H1 (cell line): ENCODE measurements around the gene EPB41L2. TPM values are rescaled to one million over a fixed set of nuclear protein-coding genes. Genes with fewer than 3 reads are reported as not detected.

ENCODE experiments used
- CTCF ChIA-PET: fragments of 300-600 bp; sonication (Branson Sonifier 250); formaldehyde crosslinking; loops from one replicate; lab custom pipeline; 2021; ENCODE audit not compliant: partially characterized antibody; lab: Charles Lee
- POLR2A ChIA-PET: fragments of 300-600 bp; sonication (Branson Sonifier 250); formaldehyde crosslinking; loops from one replicate; lab custom pipeline; 2021; ENCODE audit warnings: inconsistent platforms; ENCODE audit not compliant: partially characterized antibody; lab: Charles Lee
- DNase-seq, 2 experiments: peaks; one replicate each; pipeline versions ENCODE4 v3.0.0 to v3.0.0-alpha.2; 2010 to 2022; ENCODE audit warnings: low spot score in 2 of 2, low read depth in 1 of 2, mixed read lengths in 1 of 2
- FAIRE-seq: peaks from 2 replicates; lab custom pipeline; 2011; peaks lifted over from hg19 to GRCh38; lab: Jason Lieb, UNC
- H2AFZ ChIP-seq: 2 replicates; pipeline ENCODE4 v1.8.1; 2012; ENCODE audit warnings: low read length, inconsistent platforms
- H2AK5ac ChIP-seq: 2 replicates; pipeline ENCODE4 v1.6.1; 2013; ENCODE audit warnings: low read depth, low read length
- H2BK120ac ChIP-seq: replicated peaks from 2 replicates; pipeline ENCODE3; 2013; ENCODE audit warnings: low read depth, low read length, inconsistent platforms
- H2BK12ac ChIP-seq: 2 replicates; pipeline ENCODE4 v1.6.1; 2013; ENCODE audit warnings: low read depth, low read length
- H2BK15ac ChIP-seq: 2 replicates; pipeline ENCODE4 v1.6.1; 2013; ENCODE audit warnings: low read length
- H2BK20ac ChIP-seq: 2 replicates; pipeline ENCODE4 v1.6.1; 2013; ENCODE audit warnings: low read length
- H2BK5ac ChIP-seq: 2 replicates; pipeline ENCODE4 v1.6.1; 2013; ENCODE audit warnings: low read depth, low read length
- H3K14ac ChIP-seq: 2 replicates; pipeline ENCODE4 v1.6.1; 2013; ENCODE audit warnings: inconsistent platforms; ENCODE audit not compliant: insufficient read length
- H3K18ac ChIP-seq: 2 replicates; pipeline ENCODE4 v1.6.1; 2013; ENCODE audit warnings: low read length; ENCODE audit errors: extremely low read depth
- H3K23ac ChIP-seq: 2 replicates; pipeline ENCODE4 v1.6.1; 2013; ENCODE audit warnings: inconsistent platforms; ENCODE audit not compliant: insufficient read length
- H3K23me2 ChIP-seq: 2 replicates; pipeline ENCODE4 v1.6.1; 2013; ENCODE audit warnings: low read depth, low read length
- H3K27ac ChIP-seq: 2 replicates; pipeline ENCODE4 v1.6.1; 2011; ENCODE audit warnings: low read depth, low read length, inconsistent platforms
- H3K27me3 ChIP-seq, 4 experiments: replicated peaks in 1 of 4; 1 replicate in 1 of 4; 2 replicates in 3 of 4; pipeline versions ENCODE4 v1.6.1 to v1.8.1; 2011 to 2013; ENCODE audit warnings: low read length in 3 of 4, mild to moderate bottlenecking in 3 of 4, inconsistent platforms in 2 of 4, mixed read lengths in 2 of 4, moderate library complexity in 1 of 4; ENCODE audit not compliant: control insufficient read depth in 3 of 4, insufficient read depth in 3 of 4; ENCODE audit errors: extremely low read depth in 1 of 4
- H3K36me3 ChIP-seq, 4 experiments: 2 replicates each; pipeline versions ENCODE4 v1.6.1 to v1.8.1; 2011 to 2013; ENCODE audit warnings: mild to moderate bottlenecking in 4 of 4, low read length in 3 of 4, moderate library complexity in 2 of 4, control low read depth in 1 of 4, inconsistent platforms in 1 of 4; ENCODE audit not compliant: insufficient read depth in 4 of 4, control insufficient read depth in 2 of 4
- H3K4ac ChIP-seq: replicated peaks from 2 replicates; pipeline ENCODE3; 2013; ENCODE audit warnings: low read length, low read depth, mixed read lengths, inconsistent platforms; ENCODE audit not compliant: insufficient read length
- H3K4me1 ChIP-seq, 4 experiments: replicated peaks in 1 of 4; 1 replicate in 1 of 4; 2 replicates in 3 of 4; pipeline versions ENCODE4 v1.6.1 to v1.8.1; 2011 to 2013; ENCODE audit warnings: low read length in 3 of 4, inconsistent platforms in 2 of 4, mixed read lengths in 1 of 4; ENCODE audit not compliant: insufficient read depth in 4 of 4, control insufficient read depth in 3 of 4
- H3K4me2 ChIP-seq, 2 experiments: 2 replicates each; pipeline versions ENCODE4 v1.6.1 to v1.8.1; 2011 to 2013; ENCODE audit warnings: low read depth in 2 of 2, low read length in 2 of 2, control low read depth in 1 of 2, inconsistent platforms in 1 of 2, mild to moderate bottlenecking in 1 of 2; ENCODE audit not compliant: insufficient read depth in 1 of 2
- H3K4me3 ChIP-seq, 4 experiments: fragments of 200-600, 300-600 bp in 1 of 4; sonication (generic), shearing (Covaris generic), sonication (Bioruptor Twin) in 1 of 4; 2 replicates each; pipeline versions ENCODE4 v1.5.1 to v1.8.1; 2011 to 2016; ENCODE audit warnings: low read length in 4 of 4, low read depth in 3 of 4, control low read depth in 2 of 4, inconsistent platforms in 2 of 4, mild to moderate bottlenecking in 2 of 4, mixed read lengths in 1 of 4, moderate library complexity in 1 of 4; ENCODE audit not compliant: insufficient read depth in 2 of 4; ENCODE audit errors: extremely low read depth in 1 of 4
- H3K56ac ChIP-seq: replicated peaks from 2 replicates; pipeline ENCODE3; 2013; ENCODE audit warnings: low read depth, mild to moderate bottlenecking, mixed read lengths, low read length, inconsistent platforms; ENCODE audit not compliant: insufficient read length
- H3K79me1 ChIP-seq: 2 replicates; pipeline ENCODE4 v1.6.1; 2013; ENCODE audit warnings: low read depth, low read length, control low read depth
- H3K79me2 ChIP-seq, 2 experiments: 2 replicates each; pipeline versions ENCODE4 v1.6.1 to v1.8.1; 2012 to 2013; ENCODE audit warnings: low read length in 2 of 2, mild to moderate bottlenecking in 2 of 2, inconsistent platforms in 1 of 2; ENCODE audit not compliant: insufficient read depth in 2 of 2, control insufficient read depth in 1 of 2
- H3K9ac ChIP-seq, 4 experiments: replicated peaks in 1 of 4; 1 replicate in 1 of 4; 2 replicates in 3 of 4; pipeline versions ENCODE4 v1.6.1 to v1.8.1; 2011 to 2013; ENCODE audit warnings: low read depth in 3 of 4, low read length in 3 of 4, control low read depth in 2 of 4, mild to moderate bottlenecking in 2 of 4, moderate library complexity in 2 of 4, inconsistent platforms in 1 of 4; ENCODE audit errors: extremely low read depth in 1 of 4
- H3K9me3 ChIP-seq, 2 experiments: 2 replicates each; pipeline versions ENCODE4 v1.6.1 to v1.8.1; 2012 to 2013; ENCODE audit warnings: mild to moderate bottlenecking in 2 of 2, moderate library complexity in 2 of 2, control low read depth in 1 of 2, inconsistent platforms in 1 of 2, low read depth in 1 of 2, low read length in 1 of 2, mixed read lengths in 1 of 2; ENCODE audit not compliant: insufficient read depth in 2 of 2
- H4K20me1 ChIP-seq, 2 experiments: replicated peaks in 1 of 2; 2 replicates each; pipeline versions ENCODE3 to v1.8.1; 2011 to 2013; ENCODE audit warnings: inconsistent platforms in 2 of 2, low read length in 2 of 2, mild to moderate bottlenecking in 1 of 2; ENCODE audit not compliant: insufficient read depth in 2 of 2, control insufficient read depth in 1 of 2
- H4K5ac ChIP-seq: 2 replicates; pipeline ENCODE4 v1.6.1; 2013; ENCODE audit warnings: low read length, low read depth, mixed read lengths, inconsistent platforms; ENCODE audit not compliant: insufficient read length
- H4K8ac ChIP-seq: 2 replicates; pipeline ENCODE4 v1.8.0; 2013; ENCODE audit warnings: mild to moderate bottlenecking, moderate library complexity, low read length, inconsistent platforms; ENCODE audit not compliant: insufficient read depth; ENCODE audit errors: extremely low read depth
- H4K91ac ChIP-seq: replicated peaks from 2 replicates; pipeline ENCODE3; 2013; ENCODE audit warnings: low read length, mixed read lengths, inconsistent platforms; ENCODE audit not compliant: insufficient read length
- BCL11A ChIP-seq, 2 experiments: IDR thresholded peaks; one replicate each; pipeline ENCODE4 v1.6.1; 2011; ENCODE audit warnings: low read depth in 2 of 2, low read length in 2 of 2, mild to moderate bottlenecking in 2 of 2
- SP1 ChIP-seq: IDR thresholded peaks from 2 replicates; pipeline ENCODE4 v1.6.1; 2011; ENCODE audit warnings: low read depth, low read length
- WGBS, 2 experiments: shearing (Covaris generic) in 1 of 2; methylation state at CpG; one replicate each; pipeline versions ENCODE4 v1.1.6 to v1.1.7; 2013 to 2015; ENCODE audit warnings: low lambda C conversion rate in 2 of 2, mixed read lengths in 2 of 2, inconsistent platforms in 1 of 2, low coverage in 1 of 2, missing lambda C conversion rate in 1 of 2; ENCODE audit not compliant: insufficient replicate concordance in 2 of 2, insufficient coverage in 1 of 2, insufficient read length in 1 of 2; ENCODE audit errors: extremely low coverage in 1 of 2, missing lambda C conversion rate in 1 of 2; 5-methylcytosine and 5-hydroxymethylcytosine counted together
- polyA plus RNA-seq, 7 experiments: library from polyadenylated mRNA; depleted of rRNA in 3 of 7; stranded (reverse) in 5 of 7; unstranded in 2 of 7; fragments of >200 nt in 5 of 7; fragments of 200-250 nt in 2 of 7; gene quantifications; 1 replicate in 5 of 7; 2 replicates in 1 of 7; 4 replicates in 1 of 7; pipeline versions ENCODE4 v1.2.1 to v1.2.3, GENCODE V29; 2011 to 2013; ENCODE audit warnings: missing spikeins in 2 of 7, mixed read lengths in 2 of 7
- total RNA-seq: library from RNA; stranded (reverse); fragmentation: NEBNext Ultra II Directional; extraction: Animal tissue kit (Norgen Biotek cat#: 25700); gene quantifications from 2 replicates; pipeline ENCODE4 v1.2.1, GENCODE V29; 2021

The EPB41L2 gene
- total and polyA plus RNA-seq, 2 of the 8 experiments (the other 6 are each of a cell fraction or from before 2014, with no cell fraction given): 22.5 to 123 TPM

DNA sequence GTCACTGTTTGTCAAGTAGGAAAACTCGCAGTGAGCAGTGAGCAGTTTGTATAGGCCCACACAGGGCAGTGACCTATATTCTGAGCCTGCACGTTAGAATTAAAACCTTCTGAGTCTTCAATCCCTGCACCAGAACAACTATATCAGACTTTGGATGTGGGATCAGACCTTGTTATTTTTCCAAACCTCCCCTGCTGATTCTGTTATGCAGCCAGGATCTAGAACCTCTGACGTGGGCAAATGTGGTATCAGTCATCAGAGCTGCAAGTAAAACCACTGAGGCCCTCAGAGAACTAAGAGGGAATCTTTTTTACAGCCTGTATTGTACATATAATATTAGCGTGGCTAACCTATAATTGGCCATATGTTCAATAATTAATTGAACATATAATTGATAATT lies 40.3 kb upstream of the EPB41L2 start:
- no peak overlapping the region for H3K4me2 ChIP-seq
- 88% methylated on average over 4 of the region's 4 CpGs; no CpG with 5 or more reads in 1 of the 2 experiments for WGBS, 2 experiments

More for the DNA sequence above, 40.3 kb upstream of the EPB41L2 start:
- Histone ChIP-seq H2BK12ac (no peak overlapping the region), H2BK20ac (no peak overlapping the region), H2AFZ (no peak overlapping the region), H4K5ac (no peak overlapping the region), H3K79me2 (no peaks in the 10 kb centered on the region), H3K4me1 (no peaks in the 10 kb centered on the region), H3K9me3 (no peaks in the 10 kb centered on the region), H4K8ac (no peak overlapping the region), H2AK5ac (no peak overlapping the region), H3K56ac (no peak overlapping the region), H3K79me1 (no peaks in the 10 kb centered on the region), H3K14ac (no peak overlapping the region), H3K36me3 (no peaks in the 10 kb centered on the region)
- DNase-seq: no peak
- TF ChIP-seq SP1 (no peak), BCL11A (IDR thresholded peaks at IDR 0.05; ENCODE audit: low read depth in 2 of 2, low read length in 2 of 2) (no peak)
- TF ChIP-seq, all 59 proteins: peak for 0
- no peaks in the 10 kb centered on the region for H3K23me2 ChIP-seq
- H2BK5ac ChIP-seq: no peak overlapping the region
- no peak for FAIRE-seq
- no peak overlapping the region for H3K27ac ChIP-seq
- no peak overlapping the region for H3K18ac ChIP-seq
- no peak overlapping the region for H3K23ac ChIP-seq
- no peak overlapping the region for H3K9ac ChIP-seq
- no peaks in the 10 kb centered on the region for H3K27me3 ChIP-seq
- no peaks in the 10 kb centered on the region for H4K20me1 ChIP-seq
- no peak overlapping the region for H3K4ac ChIP-seq
- H4K91ac ChIP-seq: no peak overlapping the region
- H3K4me3 ChIP-seq: no peak overlapping the region
- no peak overlapping the region for H2BK15ac ChIP-seq
- ChIA-PET POLR2A (no interaction called here), CTCF (interaction anchor here (1.0 to 1.5 kb wide), 4 partner anchors 11 to 241 kb away, joined by 3 read pairs; no protein-coding TSS in a partner anchor)
- no peak overlapping the region for H2BK120ac ChIP-seq
